GM10266 (cell line): Measurements from ENCODE around the gene SIRT7.

Experiments
- DNase-seq: peaks from one replicate; pipeline ENCODE4 v3.0.0; 2012; ENCODE audit errors: extremely low spot score
- CTCF ChIP-seq: IDR thresholded peaks from 2 replicates; pipeline ENCODE4 v1.5.1; 2012; ENCODE audit warnings: mild to moderate bottlenecking, low read depth; ENCODE audit not compliant: control insufficient read depth, insufficient read depth; ENCODE audit errors: missing control alignments

The SIRT7 gene

DNA sequence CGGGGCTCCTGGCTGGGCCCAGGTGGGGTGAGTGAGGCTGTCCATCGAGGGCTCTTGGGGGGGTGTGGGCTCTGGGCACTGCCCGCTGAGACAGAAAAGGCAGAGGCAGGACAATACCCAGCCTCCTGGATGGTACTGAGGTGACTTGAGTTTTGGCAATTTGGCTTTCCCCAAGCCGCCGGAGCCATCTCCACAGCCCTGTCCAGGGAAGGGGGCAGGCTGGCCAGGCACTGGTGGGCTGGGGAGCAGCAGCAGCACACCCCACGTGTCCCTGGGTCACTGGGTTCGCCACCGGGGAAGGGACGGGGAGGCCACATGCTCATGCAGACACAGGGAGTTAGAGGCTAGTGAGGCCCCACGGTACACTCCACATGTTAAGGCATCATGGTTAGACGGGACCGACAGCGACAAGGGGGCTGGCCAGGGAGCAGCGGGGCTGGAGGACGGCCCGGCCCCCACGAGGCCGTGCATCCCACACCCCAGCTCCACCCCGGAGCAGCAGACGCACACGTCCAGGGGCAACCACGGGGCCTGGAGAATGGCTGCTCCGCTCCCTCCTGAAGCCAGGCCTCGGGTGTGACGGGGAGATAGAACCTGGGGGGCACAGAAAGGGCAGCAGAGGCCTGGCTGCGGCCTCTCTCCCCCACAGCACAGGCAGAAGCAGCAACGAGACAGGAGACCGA, 49.8 kb downstream of the SIRT7 start:
- no peak for DNase-seq
- no peak for TF ChIP-seq CTCF

DNA sequence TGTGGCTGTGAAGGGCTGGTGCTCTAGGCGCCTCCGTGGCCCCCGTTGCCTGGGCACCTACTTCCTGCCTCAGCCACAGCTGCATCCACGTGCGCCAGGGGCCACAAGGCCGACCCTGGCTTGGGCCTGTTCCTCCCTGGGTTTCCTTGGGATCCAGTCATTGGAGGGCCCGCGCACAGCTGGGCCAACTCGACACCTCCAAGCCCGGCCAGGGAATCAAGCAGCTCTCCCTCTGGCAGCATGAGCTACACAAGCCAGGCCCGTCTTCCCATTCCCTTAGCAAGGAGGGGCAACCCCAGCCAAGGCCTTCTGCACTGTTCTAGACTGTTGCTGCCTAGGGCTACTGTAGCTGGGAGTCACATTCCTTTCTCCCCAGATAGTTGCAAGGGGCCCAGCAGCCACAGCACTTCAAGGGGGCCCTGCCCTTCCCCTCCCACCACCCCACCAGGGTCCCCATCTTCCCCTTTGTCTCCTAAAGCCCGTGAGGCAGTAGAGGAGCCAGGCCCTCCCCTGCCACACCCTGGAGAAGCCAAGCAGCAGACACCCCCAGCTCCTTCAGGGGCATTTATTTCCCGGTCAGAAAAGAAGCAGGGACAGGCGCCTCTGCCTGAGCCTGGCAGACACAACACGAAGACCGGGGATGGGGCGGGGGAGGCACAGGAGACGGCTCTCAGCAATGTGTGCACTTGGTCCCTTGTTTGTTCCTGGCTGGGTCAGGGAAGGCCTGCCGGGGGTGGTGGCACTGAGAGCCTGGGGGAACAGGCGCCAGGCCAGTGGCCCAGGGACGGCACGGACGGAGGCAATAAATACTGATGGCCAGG, 50.6 kb downstream of the SIRT7 start:
- DNase-seq: no peak
- no peak for TF ChIP-seq CTCF

DNA sequence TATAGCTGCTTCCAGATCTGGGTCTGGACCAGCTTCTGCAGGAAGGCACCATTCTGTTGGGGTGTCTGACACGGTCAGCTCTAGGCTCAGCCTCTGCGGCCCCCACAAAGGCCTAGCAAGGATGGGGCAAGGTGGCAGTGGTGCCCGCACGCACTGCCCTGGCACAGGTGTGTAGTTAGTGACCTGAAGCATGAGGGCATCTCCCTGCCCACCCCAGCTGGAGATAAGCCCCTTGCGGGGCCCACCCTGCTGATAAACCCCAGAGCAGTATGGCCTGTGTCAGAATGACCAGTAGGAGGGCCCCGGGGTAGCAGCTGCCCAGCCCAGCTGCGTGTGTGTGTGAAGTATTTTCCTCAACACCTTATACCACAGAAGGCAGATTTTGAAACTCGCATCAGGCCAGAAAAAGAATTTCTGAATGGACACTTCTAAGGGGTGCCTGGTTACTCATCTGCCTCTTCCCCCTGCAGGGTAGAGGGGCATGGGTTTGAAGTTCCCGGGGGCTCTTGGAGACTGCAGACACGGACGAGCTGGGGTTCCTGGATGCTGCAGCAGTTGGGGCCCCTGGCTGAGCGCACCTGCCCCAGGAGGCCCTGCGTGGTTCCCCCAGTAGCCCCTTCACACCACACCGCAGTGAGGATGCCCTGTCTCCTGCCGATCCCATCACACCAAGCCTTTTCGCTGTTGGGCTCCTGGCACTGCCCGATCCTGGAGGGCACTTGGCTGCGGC, 51.4 kb downstream of the SIRT7 start:
- no peak for DNase-seq
- no peak for TF ChIP-seq CTCF

DNA sequence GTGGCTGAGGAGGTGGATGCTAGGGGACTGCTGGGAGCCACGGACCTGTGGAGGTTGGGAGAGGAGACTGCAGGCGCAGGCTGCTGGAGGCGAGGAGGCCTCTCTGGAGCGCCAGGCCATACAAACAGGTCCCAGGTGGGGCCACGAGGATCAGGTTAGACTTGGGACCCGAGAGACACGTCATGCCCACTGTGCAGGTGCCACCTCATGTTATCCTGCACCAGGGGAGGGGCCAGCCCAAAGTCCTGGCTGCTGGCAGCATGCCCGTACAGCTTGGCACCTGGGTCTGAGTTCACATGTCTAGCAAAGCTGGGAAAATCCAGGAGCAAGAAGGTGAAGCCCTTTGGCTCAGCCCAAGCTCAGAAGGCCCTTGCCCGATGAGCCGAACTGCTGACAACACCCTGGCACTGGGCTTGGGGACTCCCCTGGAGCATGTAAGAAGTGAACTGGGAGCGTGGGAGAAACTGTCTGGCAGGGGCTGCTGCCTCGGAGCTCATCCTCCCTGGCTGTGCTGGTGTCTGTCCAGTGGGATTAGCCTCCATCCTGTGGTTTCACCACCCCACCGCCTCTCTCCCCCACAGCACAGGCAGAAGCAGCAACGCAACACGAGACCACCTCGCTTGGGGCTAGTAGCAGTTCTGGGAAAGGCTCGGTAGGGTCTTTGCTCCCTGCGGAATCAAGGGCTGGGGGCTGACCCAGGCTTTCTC, 52.1 kb downstream of the SIRT7 start:
- no peak for TF ChIP-seq CTCF
- DNase-seq: no peak

DNA sequence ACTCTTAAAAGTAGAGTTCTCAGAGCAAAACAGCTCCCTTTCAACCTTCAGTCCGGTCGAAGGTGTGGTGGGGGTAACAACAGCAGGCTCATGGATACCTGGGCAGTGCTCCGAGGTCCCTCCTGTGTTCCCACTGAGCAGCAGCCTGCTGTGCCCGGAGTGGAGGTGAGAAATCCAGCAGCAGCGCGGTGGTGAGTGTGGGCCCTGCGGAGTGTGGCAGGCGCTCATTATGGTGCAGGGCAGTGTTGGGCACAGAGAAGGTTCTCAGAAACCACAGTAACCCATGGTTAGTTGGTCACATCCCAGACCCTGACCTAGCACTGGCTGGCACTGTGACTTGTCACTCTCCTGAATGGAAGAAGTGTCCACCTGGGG, 52.6 kb downstream of the SIRT7 start:
- TF ChIP-seq CTCF: no peak
- no peak for DNase-seq

DNA sequence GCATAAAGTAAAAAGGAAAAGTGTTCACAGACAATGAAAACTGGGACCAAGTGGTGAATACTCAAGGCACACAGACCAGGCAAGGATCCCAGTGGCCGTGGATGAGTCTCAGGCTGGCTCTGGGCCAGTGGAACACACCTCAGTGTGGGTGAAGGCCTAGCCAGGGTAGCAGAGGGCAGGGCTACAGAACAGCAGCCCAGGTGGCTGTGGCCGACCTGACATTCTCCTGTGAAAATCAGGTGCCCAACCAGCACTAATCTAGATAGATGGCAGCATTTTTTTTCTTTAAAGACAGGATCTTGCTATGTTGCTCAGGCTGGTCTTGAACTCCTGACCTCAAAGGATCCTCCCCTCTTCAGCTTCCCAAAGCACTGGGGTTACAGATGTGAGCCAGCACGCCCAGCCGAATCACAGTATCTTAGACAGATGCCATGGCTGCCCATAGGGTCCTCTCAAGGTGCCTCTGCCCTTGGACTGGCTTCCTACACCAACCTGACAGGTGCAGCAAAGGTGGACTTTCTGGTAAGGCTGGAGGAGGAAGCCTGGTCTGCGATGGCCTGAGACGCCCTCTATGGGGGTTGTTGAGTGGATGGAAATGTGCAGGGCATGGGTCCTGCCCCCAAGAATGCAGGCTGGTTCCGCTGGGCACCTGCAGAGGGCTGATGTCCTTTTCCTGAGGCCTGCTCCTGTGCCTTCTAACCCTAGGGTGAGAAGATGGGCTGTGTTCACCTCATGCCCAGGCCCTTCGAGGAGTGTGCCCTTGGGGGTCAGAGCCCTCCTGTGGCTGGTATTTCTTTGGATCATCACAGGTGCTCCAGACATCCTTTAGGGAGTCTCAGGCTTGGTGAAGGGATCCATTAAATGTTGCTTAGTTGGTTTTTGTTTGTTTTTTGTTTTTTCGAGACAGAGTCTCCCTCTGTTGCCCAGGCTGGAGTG, 53.9 kb downstream of the SIRT7 start:
- DNase-seq: no peak
- TF ChIP-seq CTCF: no peak
